H1 (cell line): ENCODE measurements around the gene RARRES2. TPM values are rescaled to one million over a fixed set of nuclear protein-coding genes. Genes with fewer than 3 reads are reported as not detected.

ENCODE experiments used
- CTCF ChIA-PET: fragments of 300-600 bp; sonication (Branson Sonifier 250); formaldehyde crosslinking; loops from one replicate; lab custom pipeline; 2021; ENCODE audit not compliant: partially characterized antibody; lab: Charles Lee
- POLR2A ChIA-PET: fragments of 300-600 bp; sonication (Branson Sonifier 250); formaldehyde crosslinking; loops from one replicate; lab custom pipeline; 2021; ENCODE audit warnings: inconsistent platforms; ENCODE audit not compliant: partially characterized antibody; lab: Charles Lee
- DNase-seq, 2 experiments: peaks; one replicate each; pipeline versions ENCODE4 v3.0.0 to v3.0.0-alpha.2; 2010 to 2022; ENCODE audit warnings: low spot score in 2 of 2, low read depth in 1 of 2, mixed read lengths in 1 of 2
- FAIRE-seq: peaks from 2 replicates; lab custom pipeline; 2011; peaks lifted over from hg19 to GRCh38; lab: Jason Lieb, UNC
- H2AFZ ChIP-seq: 2 replicates; pipeline ENCODE4 v1.8.1; 2012; ENCODE audit warnings: low read length, inconsistent platforms
- H2AK5ac ChIP-seq: 2 replicates; pipeline ENCODE4 v1.6.1; 2013; ENCODE audit warnings: low read depth, low read length
- H2BK120ac ChIP-seq: replicated peaks from 2 replicates; pipeline ENCODE3; 2013; ENCODE audit warnings: low read depth, low read length, inconsistent platforms
- H2BK12ac ChIP-seq: 2 replicates; pipeline ENCODE4 v1.6.1; 2013; ENCODE audit warnings: low read depth, low read length
- H2BK15ac ChIP-seq: 2 replicates; pipeline ENCODE4 v1.6.1; 2013; ENCODE audit warnings: low read length
- H2BK20ac ChIP-seq: 2 replicates; pipeline ENCODE4 v1.6.1; 2013; ENCODE audit warnings: low read length
- H2BK5ac ChIP-seq: 2 replicates; pipeline ENCODE4 v1.6.1; 2013; ENCODE audit warnings: low read depth, low read length
- H3K14ac ChIP-seq: 2 replicates; pipeline ENCODE4 v1.6.1; 2013; ENCODE audit warnings: inconsistent platforms; ENCODE audit not compliant: insufficient read length
- H3K18ac ChIP-seq: 2 replicates; pipeline ENCODE4 v1.6.1; 2013; ENCODE audit warnings: low read length; ENCODE audit errors: extremely low read depth
- H3K23ac ChIP-seq: 2 replicates; pipeline ENCODE4 v1.6.1; 2013; ENCODE audit warnings: inconsistent platforms; ENCODE audit not compliant: insufficient read length
- H3K23me2 ChIP-seq: 2 replicates; pipeline ENCODE4 v1.6.1; 2013; ENCODE audit warnings: low read depth, low read length
- H3K27ac ChIP-seq: 2 replicates; pipeline ENCODE4 v1.6.1; 2011; ENCODE audit warnings: low read depth, low read length, inconsistent platforms
- H3K27me3 ChIP-seq, 4 experiments: replicated peaks in 1 of 4; 1 replicate in 1 of 4; 2 replicates in 3 of 4; pipeline versions ENCODE4 v1.6.1 to v1.8.1; 2011 to 2013; ENCODE audit warnings: low read length in 3 of 4, mild to moderate bottlenecking in 3 of 4, inconsistent platforms in 2 of 4, mixed read lengths in 2 of 4, moderate library complexity in 1 of 4; ENCODE audit not compliant: control insufficient read depth in 3 of 4, insufficient read depth in 3 of 4; ENCODE audit errors: extremely low read depth in 1 of 4
- H3K36me3 ChIP-seq, 4 experiments: 2 replicates each; pipeline versions ENCODE4 v1.6.1 to v1.8.1; 2011 to 2013; ENCODE audit warnings: mild to moderate bottlenecking in 4 of 4, low read length in 3 of 4, moderate library complexity in 2 of 4, control low read depth in 1 of 4, inconsistent platforms in 1 of 4; ENCODE audit not compliant: insufficient read depth in 4 of 4, control insufficient read depth in 2 of 4
- H3K4ac ChIP-seq: replicated peaks from 2 replicates; pipeline ENCODE3; 2013; ENCODE audit warnings: low read length, low read depth, mixed read lengths, inconsistent platforms; ENCODE audit not compliant: insufficient read length
- H3K4me1 ChIP-seq, 4 experiments: replicated peaks in 1 of 4; 1 replicate in 1 of 4; 2 replicates in 3 of 4; pipeline versions ENCODE4 v1.6.1 to v1.8.1; 2011 to 2013; ENCODE audit warnings: low read length in 3 of 4, inconsistent platforms in 2 of 4, mixed read lengths in 1 of 4; ENCODE audit not compliant: insufficient read depth in 4 of 4, control insufficient read depth in 3 of 4
- H3K4me2 ChIP-seq, 2 experiments: 2 replicates each; pipeline versions ENCODE4 v1.6.1 to v1.8.1; 2011 to 2013; ENCODE audit warnings: low read depth in 2 of 2, low read length in 2 of 2, control low read depth in 1 of 2, inconsistent platforms in 1 of 2, mild to moderate bottlenecking in 1 of 2; ENCODE audit not compliant: insufficient read depth in 1 of 2
- H3K4me3 ChIP-seq, 4 experiments: fragments of 200-600, 300-600 bp in 1 of 4; sonication (generic), shearing (Covaris generic), sonication (Bioruptor Twin) in 1 of 4; 2 replicates each; pipeline versions ENCODE4 v1.5.1 to v1.8.1; 2011 to 2016; ENCODE audit warnings: low read length in 4 of 4, low read depth in 3 of 4, control low read depth in 2 of 4, inconsistent platforms in 2 of 4, mild to moderate bottlenecking in 2 of 4, mixed read lengths in 1 of 4, moderate library complexity in 1 of 4; ENCODE audit not compliant: insufficient read depth in 2 of 4; ENCODE audit errors: extremely low read depth in 1 of 4
- H3K56ac ChIP-seq: replicated peaks from 2 replicates; pipeline ENCODE3; 2013; ENCODE audit warnings: low read depth, mild to moderate bottlenecking, mixed read lengths, low read length, inconsistent platforms; ENCODE audit not compliant: insufficient read length
- H3K79me1 ChIP-seq: 2 replicates; pipeline ENCODE4 v1.6.1; 2013; ENCODE audit warnings: low read depth, low read length, control low read depth
- H3K79me2 ChIP-seq, 2 experiments: 2 replicates each; pipeline versions ENCODE4 v1.6.1 to v1.8.1; 2012 to 2013; ENCODE audit warnings: low read length in 2 of 2, mild to moderate bottlenecking in 2 of 2, inconsistent platforms in 1 of 2; ENCODE audit not compliant: insufficient read depth in 2 of 2, control insufficient read depth in 1 of 2
- H3K9ac ChIP-seq, 4 experiments: replicated peaks in 1 of 4; 1 replicate in 1 of 4; 2 replicates in 3 of 4; pipeline versions ENCODE4 v1.6.1 to v1.8.1; 2011 to 2013; ENCODE audit warnings: low read depth in 3 of 4, low read length in 3 of 4, control low read depth in 2 of 4, mild to moderate bottlenecking in 2 of 4, moderate library complexity in 2 of 4, inconsistent platforms in 1 of 4; ENCODE audit errors: extremely low read depth in 1 of 4
- H3K9me3 ChIP-seq, 2 experiments: 2 replicates each; pipeline versions ENCODE4 v1.6.1 to v1.8.1; 2012 to 2013; ENCODE audit warnings: mild to moderate bottlenecking in 2 of 2, moderate library complexity in 2 of 2, control low read depth in 1 of 2, inconsistent platforms in 1 of 2, low read depth in 1 of 2, low read length in 1 of 2, mixed read lengths in 1 of 2; ENCODE audit not compliant: insufficient read depth in 2 of 2
- H4K20me1 ChIP-seq, 2 experiments: replicated peaks in 1 of 2; 2 replicates each; pipeline versions ENCODE3 to v1.8.1; 2011 to 2013; ENCODE audit warnings: inconsistent platforms in 2 of 2, low read length in 2 of 2, mild to moderate bottlenecking in 1 of 2; ENCODE audit not compliant: insufficient read depth in 2 of 2, control insufficient read depth in 1 of 2
- H4K5ac ChIP-seq: 2 replicates; pipeline ENCODE4 v1.6.1; 2013; ENCODE audit warnings: low read length, low read depth, mixed read lengths, inconsistent platforms; ENCODE audit not compliant: insufficient read length
- H4K8ac ChIP-seq: 2 replicates; pipeline ENCODE4 v1.8.0; 2013; ENCODE audit warnings: mild to moderate bottlenecking, moderate library complexity, low read length, inconsistent platforms; ENCODE audit not compliant: insufficient read depth; ENCODE audit errors: extremely low read depth
- H4K91ac ChIP-seq: replicated peaks from 2 replicates; pipeline ENCODE3; 2013; ENCODE audit warnings: low read length, mixed read lengths, inconsistent platforms; ENCODE audit not compliant: insufficient read length
- RFX5 ChIP-seq: IDR thresholded peaks from 2 replicates; pipeline ENCODE4 v1.6.1; 2011; ENCODE audit warnings: low read depth, low read length, improper control_type of control experiment, borderline replicate concordance
- WGBS, 2 experiments: shearing (Covaris generic) in 1 of 2; methylation state at CpG; one replicate each; pipeline versions ENCODE4 v1.1.6 to v1.1.7; 2013 to 2015; ENCODE audit warnings: low lambda C conversion rate in 2 of 2, mixed read lengths in 2 of 2, inconsistent platforms in 1 of 2, low coverage in 1 of 2, missing lambda C conversion rate in 1 of 2; ENCODE audit not compliant: insufficient replicate concordance in 2 of 2, insufficient coverage in 1 of 2, insufficient read length in 1 of 2; ENCODE audit errors: extremely low coverage in 1 of 2, missing lambda C conversion rate in 1 of 2; 5-methylcytosine and 5-hydroxymethylcytosine counted together
- polyA plus RNA-seq, 7 experiments: library from polyadenylated mRNA; depleted of rRNA in 3 of 7; stranded (reverse) in 5 of 7; unstranded in 2 of 7; fragments of >200 nt in 5 of 7; fragments of 200-250 nt in 2 of 7; gene quantifications; 1 replicate in 5 of 7; 2 replicates in 1 of 7; 4 replicates in 1 of 7; pipeline versions ENCODE4 v1.2.1 to v1.2.3, GENCODE V29; 2011 to 2013; ENCODE audit warnings: missing spikeins in 2 of 7, mixed read lengths in 2 of 7
- total RNA-seq: library from RNA; stranded (reverse); fragmentation: NEBNext Ultra II Directional; extraction: Animal tissue kit (Norgen Biotek cat#: 25700); gene quantifications from 2 replicates; pipeline ENCODE4 v1.2.1, GENCODE V29; 2021

Gene RARRES2
- total and polyA plus RNA-seq, 2 of the 8 experiments (the other 6 are each of a cell fraction or from before 2014, with no cell fraction given): 254 to 441 TPM

DNA sequence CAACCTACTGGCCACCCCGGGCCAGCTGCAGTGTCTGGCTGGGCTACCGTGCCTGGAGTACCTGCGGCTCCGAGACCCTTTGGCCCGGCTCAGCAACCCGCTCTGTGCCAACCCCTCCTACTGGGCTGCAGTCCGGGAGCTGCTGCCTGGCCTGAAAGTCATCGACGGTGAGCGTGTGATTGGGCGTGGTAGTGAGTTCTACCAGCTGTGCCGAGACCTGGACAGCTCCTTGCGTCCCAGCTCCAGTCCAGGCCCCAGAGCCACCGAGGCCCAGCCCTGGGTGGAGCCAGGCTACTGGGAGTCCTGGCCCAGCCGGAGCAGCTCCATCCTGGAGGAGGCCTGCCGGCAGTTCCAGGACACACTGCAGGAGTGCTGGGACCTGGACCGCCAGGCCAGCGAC lies 4.2 kb downstream of the RARRES2 start:
- no peak overlapping the region for H3K56ac ChIP-seq
- DNase-seq (no peak), FAIRE-seq (no peak)
- no peak for TF ChIP-seq RFX5
- H2BK20ac ChIP-seq: no peak overlapping the region
- H3K4me1 ChIP-seq: peaks cover 15 to 67% (median 37%) of the 10 kb centered on the region in 4 experiments
- H4K8ac ChIP-seq: 0 out of 2 replicates have a peak overlapping the region, but pooled peaks have one; percentile 5
- H3K79me2 ChIP-seq: peaks cover 0 to 20% of the 10 kb centered on the region in 2 experiments; a peak in 2 of 4 replicates
- H2BK12ac ChIP-seq: peak overlapping the region; percentile 52; the same call in 1 of the 2 replicates
- peaks cover 6% of the 10 kb centered on the region for H3K79me1 ChIP-seq
- ChIA-PET CTCF (interaction anchor here (0.7 to 2.2 kb wide), 9 partner anchors 10 to 47 kb away, joined by 3 to 8 read pairs (median 4); no protein-coding TSS in a partner anchor), POLR2A (interaction anchor here (0.6 to 7.6 kb wide), 15 partner anchors 8 to 78 kb away, joined by 3 to 76 read pairs (median 4); partner anchors contain the start of gene REPIN1)
- no peak overlapping the region for H4K5ac ChIP-seq
- H2BK120ac ChIP-seq: no peak overlapping the region
- H3K14ac ChIP-seq: no peak overlapping the region
- H2BK15ac ChIP-seq: 0 out of 2 replicates have a peak overlapping the region, but pooled peaks have one; percentile 25
- H3K4ac ChIP-seq: no peak overlapping the region
- peaks cover 9 to 18% of the 10 kb centered on the region in 2 experiments for H4K20me1 ChIP-seq
- peaks cover 2 to 25% (median 6%) of the 10 kb centered on the region in 4 experiments; a peak in 6 of 8 replicates for H3K36me3 ChIP-seq
- H2AFZ ChIP-seq: no peak overlapping the region
- no peak overlapping the region for H3K9ac ChIP-seq
- H2BK5ac ChIP-seq: no peak overlapping the region
- peak overlapping the region; percentile 99; the same call in 1 of the 2 replicates for H2AK5ac ChIP-seq
- H3K27ac ChIP-seq: no peak overlapping the region
- H3K9me3 ChIP-seq: no peaks in the 10 kb centered on the region
- H3K4me2 ChIP-seq: no peak overlapping the region
- H3K27me3 ChIP-seq: peaks cover 0 to 8% (median 6%) of the 10 kb centered on the region in 4 experiments; a peak in 6 of 7 replicates
- H3K18ac ChIP-seq: peak overlapping the region; percentile 19; the same call in 1 of the 2 replicates
- no peak overlapping the region for H3K4me3 ChIP-seq
- H3K23ac ChIP-seq: no peak overlapping the region
- H3K23me2 ChIP-seq: peaks cover 17% of the 10 kb centered on the region
- 95% methylated on average over 17 of the region's 18 CpGs; no CpG with 5 or more reads in 1 of the 2 experiments for WGBS, 2 experiments
- no peak overlapping the region for H4K91ac ChIP-seq
